Thyroid gland (tissue), 4 donors: ENCODE measurements around the gene KRT23. TPM values are rescaled to one million over a fixed set of nuclear protein-coding genes. Genes with fewer than 3 reads are reported as not detected.
"Not testable (repeated sequence)": the region's sequence is repeated elsewhere in the genome, so short reads cannot be mapped to it uniquely, and the experiment has no call there.

ENCODE experiments used
- DNase-seq, 2 donors: peaks; one replicate each; pipeline ENCODE4 v3.0.0-alpha.2; 2019
- H3K27ac ChIP-seq, 3 donors: fragments of 200-600 bp; sonication (generic); 1 replicate in 2 of 3; 2 replicates in 1 of 3; pipeline ENCODE4 v1.5.1; 2016 to 2019; ENCODE audit warnings: mild to moderate bottlenecking in 1 of 3, moderate library complexity in 1 of 3
- H3K27me3 ChIP-seq: fragments of 200-600 bp; sonication (generic); one replicate; pipeline ENCODE4 v1.5.1; 2019
- H3K36me3 ChIP-seq, 2 donors: fragments of 200-600 bp; sonication (generic); one replicate each; pipeline ENCODE4 v1.5.1; 2016 to 2019
- H3K4me1 ChIP-seq, 2 donors: fragments of 200-600 bp; sonication (generic); one replicate each; pipeline ENCODE4 v1.5.1; 2017 to 2019
- H3K4me3 ChIP-seq, 3 donors: fragments of 200-600 bp; sonication (generic); replicated peaks in 1 of 3; 1 replicate in 2 of 3; 2 replicates in 1 of 3; pipeline ENCODE4 v1.5.1; 2016; ENCODE audit warnings: mild to moderate bottlenecking in 1 of 3
- H3K9me3 ChIP-seq: fragments of 200-600 bp; sonication (generic); one replicate; pipeline ENCODE4 v1.5.1; 2017
- POLR2A ChIP-seq, 2 donors: fragments of 450-650 bp; IDR thresholded peaks; one replicate each; pipeline ENCODE4 v1.6.1; 2017; ENCODE audit warnings: antibody characterized with exemption in 2 of 2, mild to moderate bottlenecking in 2 of 2, moderate library complexity in 1 of 2
- WGBS, 2 donors: methylation state at CpG; one replicate each; pipeline ENCODE4 v1.1.5; 2017; 5-methylcytosine and 5-hydroxymethylcytosine counted together
- intact Hi-C: fragments of 100-400 bp; cut with DNase I; formaldehyde crosslinking; loops from one replicate; pipeline ENCODE4 v1.15.1; 2023
- total RNA-seq, 4 donors: library from RNA; depleted of rRNA; stranded (reverse); fragments of >200 nt; gene quantifications; one replicate each; pipeline ENCODE4 v1.2.3, GENCODE V29; 2016
- TF ChIP-seq, protein P1 (sequence below), 6 experiments: fragments of 200-600 bp in 3 of 6; fragments of 450-650 bp in 3 of 6; sonication (generic) in 3 of 6; IDR thresholded peaks; one replicate each; pipeline ENCODE4 v1.5.1; 2016 to 2019; ENCODE audit warnings: antibody characterized with exemption in 6 of 6, mild to moderate bottlenecking in 2 of 6, inconsistent platforms in 1 of 6, moderate library complexity in 1 of 6

KRT23 gene
- total RNA-seq, 4 donors from 2014 or later: 4.6 TPM; not detected in 3

DNA sequence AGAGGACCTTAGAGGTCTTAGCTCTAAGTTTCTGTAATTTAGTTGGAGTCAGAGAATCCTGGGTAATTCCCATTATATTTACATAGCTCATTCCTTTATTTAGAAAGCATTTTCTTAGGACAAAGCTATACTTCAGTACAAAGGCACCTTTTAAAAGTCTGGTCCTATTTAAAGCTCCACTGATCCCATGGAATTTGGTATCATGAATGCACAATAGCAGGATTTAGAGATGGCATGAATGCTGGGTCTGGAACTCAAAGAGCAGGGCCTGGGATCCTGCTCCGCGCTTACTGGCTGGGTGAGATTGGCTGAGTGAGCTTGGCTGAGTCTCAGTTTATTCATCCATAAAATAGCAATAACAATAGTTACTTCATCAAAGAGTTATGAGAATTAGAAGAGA, 4.8 kb downstream of the KRT23 start:
- intact Hi-C loops: no loop called here
- TF ChIP-seq, protein P1, sequence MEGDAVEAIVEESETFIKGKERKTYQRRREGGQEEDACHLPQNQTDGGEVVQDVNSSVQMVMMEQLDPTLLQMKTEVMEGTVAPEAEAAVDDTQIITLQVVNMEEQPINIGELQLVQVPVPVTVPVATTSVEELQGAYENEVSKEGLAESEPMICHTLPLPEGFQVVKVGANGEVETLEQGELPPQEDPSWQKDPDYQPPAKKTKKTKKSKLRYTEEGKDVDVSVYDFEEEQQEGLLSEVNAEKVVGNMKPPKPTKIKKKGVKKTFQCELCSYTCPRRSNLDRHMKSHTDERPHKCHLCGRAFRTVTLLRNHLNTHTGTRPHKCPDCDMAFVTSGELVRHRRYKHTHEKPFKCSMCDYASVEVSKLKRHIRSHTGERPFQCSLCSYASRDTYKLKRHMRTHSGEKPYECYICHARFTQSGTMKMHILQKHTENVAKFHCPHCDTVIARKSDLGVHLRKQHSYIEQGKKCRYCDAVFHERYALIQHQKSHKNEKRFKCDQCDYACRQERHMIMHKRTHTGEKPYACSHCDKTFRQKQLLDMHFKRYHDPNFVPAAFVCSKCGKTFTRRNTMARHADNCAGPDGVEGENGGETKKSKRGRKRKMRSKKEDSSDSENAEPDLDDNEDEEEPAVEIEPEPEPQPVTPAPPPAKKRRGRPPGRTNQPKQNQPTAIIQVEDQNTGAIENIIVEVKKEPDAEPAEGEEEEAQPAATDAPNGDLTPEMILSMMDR (IDR thresholded peaks at IDR 0.05): no peak
- TF ChIP-seq POLR2A (IDR thresholded peaks at IDR 0.05): no peak
- H3K9me3 ChIP-seq: no peaks in the 10 kb centered on the region
- H3K27me3 ChIP-seq: no peaks in the 10 kb centered on the region
- H3K4me1 ChIP-seq: peaks cover 0 to 10% of the 10 kb centered on the region in 2 donors
- H3K4me3 ChIP-seq: no peak overlapping the region
- H3K27ac ChIP-seq: no peak overlapping the region
- peak in 1 of 2 donors; percentile 17 for DNase-seq
- WGBS, 2 donors: 30% methylated on average over 2 of the region's 2 CpGs
- no peaks in the 10 kb centered on the region for H3K36me3 ChIP-seq

DNA sequence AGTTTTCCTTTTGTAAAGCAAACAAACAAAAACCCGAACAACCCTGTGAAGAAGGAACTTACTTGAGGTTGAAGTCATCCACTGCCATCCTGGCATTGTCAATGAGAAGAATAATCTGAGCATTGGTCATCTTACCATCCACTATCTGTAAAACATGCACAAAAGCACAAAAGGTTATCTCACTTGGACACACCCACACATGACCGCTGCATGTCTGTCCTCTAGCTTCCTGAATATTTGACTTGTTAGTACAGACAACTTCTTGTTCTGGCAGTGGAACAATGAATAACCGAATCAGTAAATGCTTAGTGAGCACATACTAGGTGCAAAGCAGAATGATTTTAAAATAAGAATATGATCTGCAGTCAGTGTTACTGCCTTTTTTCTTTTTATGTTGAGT, 6.1 kb downstream of the KRT23 start:
- Histone ChIP-seq H3K27me3 (no peaks in the 10 kb centered on the region), H3K4me3 (no peak overlapping the region), H3K27ac (no peak overlapping the region), H3K4me1 (peaks cover 0 to 10% of the 10 kb centered on the region in 2 donors), H3K9me3 (no peaks in the 10 kb centered on the region), H3K36me3 (no peaks in the 10 kb centered on the region)
- DNase-seq: no peak
- intact Hi-C loops: no loop called here
- 72 to 83% methylated on average over 3 of the region's 3 CpGs for WGBS, 2 donors
- TF ChIP-seq POLR2A (IDR thresholded peaks at IDR 0.05): no peak
- TF ChIP-seq, protein P1 (IDR thresholded peaks at IDR 0.05): no peak

DNA sequence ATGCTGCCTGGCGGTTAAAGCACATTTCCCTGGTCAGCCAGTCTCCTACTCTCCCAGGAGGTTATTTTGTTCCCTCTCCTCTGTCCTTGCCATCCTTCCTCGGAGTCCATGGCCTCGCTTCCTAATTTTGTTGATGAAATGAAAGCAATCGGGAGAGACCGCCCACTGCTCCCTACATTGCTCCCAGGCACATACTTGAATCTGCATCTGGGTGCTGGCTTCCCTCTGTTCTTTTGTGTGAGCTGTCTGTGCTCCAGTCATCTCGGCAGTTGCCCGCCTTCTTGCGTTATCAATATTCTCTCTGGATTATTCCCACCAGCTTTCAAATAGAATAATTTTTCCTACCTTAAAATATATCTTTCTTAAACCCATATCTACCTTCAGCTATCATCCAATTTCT, 11.1 kb downstream of the KRT23 start:
- DNase-seq: no peak
- Histone ChIP-seq H3K9me3 (no peaks in the 10 kb centered on the region), H3K27ac (no peak overlapping the region), H3K4me1 (no peaks in the 10 kb centered on the region), H3K4me3 (no peak overlapping the region), H3K27me3 (no peaks in the 10 kb centered on the region), H3K36me3 (no peaks in the 10 kb centered on the region)
- WGBS, 2 donors: 83 to 87% methylated on average over 8 of the region's 8 CpGs
- no peak for TF ChIP-seq POLR2A (IDR thresholded peaks at IDR 0.05)
- TF ChIP-seq, protein P1 (IDR thresholded peaks at IDR 0.05): no peak
- intact Hi-C loops: no loop called here

DNA sequence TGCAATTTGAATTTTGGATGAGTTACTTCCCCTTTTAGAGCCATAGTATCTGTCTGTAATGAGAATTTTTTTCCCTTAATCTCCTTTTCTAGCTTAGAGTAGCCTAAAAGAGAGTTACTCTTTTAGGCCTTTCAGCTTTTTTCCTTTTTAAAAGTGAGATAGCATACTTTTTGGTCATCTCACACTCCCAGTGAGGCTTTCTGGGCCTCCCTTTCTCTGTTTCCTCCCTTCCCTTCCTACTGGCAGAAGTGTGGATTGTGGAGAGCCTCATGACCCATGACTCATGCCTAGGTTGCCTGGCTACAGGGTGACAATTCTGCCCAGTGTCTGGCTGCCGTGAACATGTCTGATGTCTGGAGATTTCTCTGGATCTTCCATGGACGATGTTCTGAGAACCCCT, 15.2 kb downstream of the KRT23 start:
- no peaks in the 10 kb centered on the region for H3K9me3 ChIP-seq
- H3K27me3 ChIP-seq: no peaks in the 10 kb centered on the region
- H3K27ac ChIP-seq: no peak overlapping the region
- no peaks in the 10 kb centered on the region for H3K36me3 ChIP-seq
- DNase-seq: peak in 1 of 2 donors; percentile 6
- no peaks in the 10 kb centered on the region for H3K4me1 ChIP-seq
- no peak overlapping the region for H3K4me3 ChIP-seq
- intact Hi-C loops: no loop called here
- TF ChIP-seq, protein P1 (IDR thresholded peaks at IDR 0.05): no peak
- TF ChIP-seq POLR2A (IDR thresholded peaks at IDR 0.05): no peak
- WGBS, 2 donors: 61 to 67% methylated on average over 2 of the region's 2 CpGs

- Histone ChIP-seq H3K27me3 (no peaks in the 10 kb centered on the region), H3K4me3 (no peak overlapping the region), H3K27ac (no peak overlapping the region), H3K4me1 (no peaks in the 10 kb centered on the region), H3K9me3 (no peaks in the 10 kb centered on the region), H3K36me3 (no peaks in the 10 kb centered on the region)
- WGBS, 2 donors: 83 to 92% methylated on average over 2 of the region's 2 CpGs
- TF ChIP-seq, protein P1 (IDR thresholded peaks at IDR 0.05): no peak
- no peak for TF ChIP-seq POLR2A (IDR thresholded peaks at IDR 0.05)
- intact Hi-C loops: no loop called here
- DNase-seq: no peak
These were observed 16.4 kb downstream of the KRT23 start for GRCh38 chr17:40921026-40921425.

GRCh38 chr17:40917116-40917515, 20.3 kb downstream of the KRT23 start:
- DNase-seq, H3K27ac ChIP-seq, H3K4me1 ChIP-seq, H3K4me3 ChIP-seq, H3K36me3 ChIP-seq, H3K9me3 ChIP-seq, intact Hi-C loops, H3K27me3 ChIP-seq: not testable (repeated sequence)
- WGBS, 2 donors: 89 to 95% methylated on average over 2 of the region's 2 CpGs
